Pancreas (tissue), 10 donors: ENCODE measurements around the gene AKR1E2. TPM values are rescaled to one million over a fixed set of nuclear protein-coding genes. Genes with fewer than 3 reads are reported as not detected.

Source experiments
- ATAC-seq, 4 donors: fragments of 200-7000 bp; cut with Tn5 transposase; one replicate each; pipeline versions ENCODE4 v1.8.0 to v1.9.1; 2020; ENCODE audit warnings: mild to moderate bottlenecking in 4 of 4, moderate library complexity in 4 of 4
- DNase-seq, 6 donors: peaks; one replicate each; pipeline ENCODE4 v3.0.0-alpha.2; 2020
- FAIRE-seq: peaks from 2 replicates; lab custom pipeline; 2012; peaks lifted over from hg19 to GRCh38; lab: Jason Lieb, UNC
- H3K27ac ChIP-seq, 4 donors: fragments of 200-600 bp; sonication (generic); 1 replicate in 3 of 4; 2 replicates in 1 of 4; pipeline versions ENCODE4 v1.5.0 to v1.8.0; 2020
- H3K27me3 ChIP-seq, 4 donors: fragments of 200-600 bp; one replicate each; pipeline ENCODE4 v1.8.0; 2021
- H3K36me3 ChIP-seq, 3 donors: fragments of 200-600 bp; sonication (generic) in 1 of 3; one replicate each; pipeline versions ENCODE4 v1.5.0 to v1.8.0; 2020 to 2021
- H3K4me1 ChIP-seq, 3 donors: fragments of 200-600 bp; one replicate each; pipeline ENCODE4 v1.8.0; 2021
- H3K4me3 ChIP-seq, 4 donors: fragments of 200-600 bp; sonication (generic) in 2 of 4; one replicate each; pipeline versions ENCODE4 v1.5.0 to v1.8.0; 2020 to 2021
- H3K9me3 ChIP-seq, 4 donors: fragments of 200-600 bp; one replicate each; pipeline ENCODE4 v1.8.0; 2021
- whole genome bisulfite sequencing, 2 donors: extraction: QIAGEN DNeasy Blood & Tissue Kit; methylation state at CpG; one replicate each; pipeline ENCODE4 v1.1.7; 2013; 5-methylcytosine and 5-hydroxymethylcytosine counted together
- intact Hi-C, 3 donors: fragments of 100-400 bp; cut with DNase I; formaldehyde crosslinking; loops; one replicate each; pipeline versions ENCODE4 v1.11.1 to v1.14.2; 2022
- polyA plus RNA-seq, 2 donors: library from polyadenylated mRNA; stranded (reverse); fragments of 200-250 nt; gene quantifications; one replicate each; pipeline ENCODE4 v1.2.3, GENCODE V29; 2013
- total RNA-seq, 6 donors: library from RNA; stranded (reverse); fragmentation: NEBNext Ultra II Directional in 4 of 6; extraction: Animal tissue kit (Norgen Biotek cat#: 25700) in 4 of 6; gene quantifications; one replicate each; pipeline versions ENCODE4 v1.2.1 to v1.2.4, GENCODE V29; 2021 to 2023
- TF ChIP-seq, protein P1 (sequence below), 4 donors: fragments of 200-600 bp; sonication (generic) in 3 of 4; IDR thresholded peaks; one replicate each; pipeline versions ENCODE4 v1.5.0 to v1.8.0; 2021; ENCODE audit warnings: antibody characterized with exemption in 4 of 4
- donor health status: healthy with polysubstance abuse.
- donor health status: DM: no; HTN: no; CAD: no; lungs with moderate emphysema.
- donor health status: DM: no; HTN: no; CAD: no.
- donor health status: control.
- donor health status: control.
- donor health status: Bipolar disorder and iron deficiency.
- donor health status: DM: yes; HTN: yes; CAD: no.
- donor health status: DM: no; HTN: no; CAD: no.
- donor health status: DM: no; HTN: no; CAD: no.
- donor health status: DM: yes; HTN: yes; CAD: no.

AKR1E2 gene
- total and polyA plus RNA-seq, 8 donors = 0.85 to 10.2 (median 2.4) TPM

DNA sequence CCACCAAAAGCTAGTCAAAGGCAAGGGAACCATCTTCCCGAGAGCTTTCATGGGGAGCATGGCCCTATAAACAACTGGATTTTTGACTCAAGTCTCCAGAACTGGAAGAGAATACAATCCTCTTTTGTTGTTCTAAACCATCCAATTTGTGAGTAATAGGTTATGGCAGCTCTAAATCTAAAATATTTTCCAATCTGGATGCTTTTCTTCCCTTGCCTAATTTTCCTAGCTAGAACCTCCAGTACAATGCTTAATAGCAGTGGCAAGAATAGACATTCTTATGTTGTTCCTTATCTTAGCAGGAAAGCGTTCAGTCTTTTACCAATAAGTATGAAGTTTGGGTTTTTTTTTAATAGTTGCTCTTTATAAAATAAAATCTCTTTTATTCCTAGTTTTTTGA is 66.7 kb downstream of the AKR1E2 start:
- Histone ChIP-seq H3K36me3 (no peaks in the 10 kb centered on the region), H3K27ac (no peak overlapping the region), H3K4me1 (peaks cover 0 to 14% (median 7%) of the 10 kb centered on the region in 3 donors), H3K9me3 (no peaks in the 10 kb centered on the region), H3K27me3 (no peaks in the 10 kb centered on the region), H3K4me3 (no peak overlapping the region)
- ATAC-seq (no peak), FAIRE-seq (no peak), DNase-seq (no peak)
- WGBS, 2 donors = 94 to 97% methylated on average over 2 of the region's 2 CpGs
- intact Hi-C loops = no loop called here
- TF ChIP-seq, protein P1, sequence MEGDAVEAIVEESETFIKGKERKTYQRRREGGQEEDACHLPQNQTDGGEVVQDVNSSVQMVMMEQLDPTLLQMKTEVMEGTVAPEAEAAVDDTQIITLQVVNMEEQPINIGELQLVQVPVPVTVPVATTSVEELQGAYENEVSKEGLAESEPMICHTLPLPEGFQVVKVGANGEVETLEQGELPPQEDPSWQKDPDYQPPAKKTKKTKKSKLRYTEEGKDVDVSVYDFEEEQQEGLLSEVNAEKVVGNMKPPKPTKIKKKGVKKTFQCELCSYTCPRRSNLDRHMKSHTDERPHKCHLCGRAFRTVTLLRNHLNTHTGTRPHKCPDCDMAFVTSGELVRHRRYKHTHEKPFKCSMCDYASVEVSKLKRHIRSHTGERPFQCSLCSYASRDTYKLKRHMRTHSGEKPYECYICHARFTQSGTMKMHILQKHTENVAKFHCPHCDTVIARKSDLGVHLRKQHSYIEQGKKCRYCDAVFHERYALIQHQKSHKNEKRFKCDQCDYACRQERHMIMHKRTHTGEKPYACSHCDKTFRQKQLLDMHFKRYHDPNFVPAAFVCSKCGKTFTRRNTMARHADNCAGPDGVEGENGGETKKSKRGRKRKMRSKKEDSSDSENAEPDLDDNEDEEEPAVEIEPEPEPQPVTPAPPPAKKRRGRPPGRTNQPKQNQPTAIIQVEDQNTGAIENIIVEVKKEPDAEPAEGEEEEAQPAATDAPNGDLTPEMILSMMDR (IDR thresholded peaks at IDR 0.05) = no peak

DNA sequence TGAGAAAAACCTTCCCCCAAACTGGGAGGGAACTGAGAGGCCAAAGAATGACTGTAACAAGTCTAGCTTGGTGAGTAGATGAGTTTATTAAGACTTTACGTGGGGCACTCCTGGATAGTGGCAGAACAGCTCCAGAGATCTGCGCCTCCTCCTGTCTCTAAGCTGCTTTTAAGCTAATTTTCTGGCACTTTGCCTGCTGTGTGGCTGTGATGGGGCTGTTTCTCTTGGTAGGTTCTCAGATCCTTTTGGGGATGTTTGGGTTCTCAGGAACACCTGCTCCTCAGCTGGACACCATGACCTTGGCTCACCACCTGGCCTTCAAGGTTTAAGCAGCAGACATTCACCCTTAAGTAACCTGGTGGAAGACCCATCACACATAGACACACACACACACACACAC is 68.3 kb downstream of the AKR1E2 start:
- DNase-seq (no peak), FAIRE-seq (no peak), ATAC-seq (no peak)
- H3K4me3 ChIP-seq = no peak overlapping the region
- H3K9me3 ChIP-seq = no peaks in the 10 kb centered on the region
- TF ChIP-seq, protein P1 (IDR thresholded peaks at IDR 0.05) = no peak
- WGBS, 2 donors = 94 to 96% methylated on average over 2 of the region's 2 CpGs
- H3K36me3 ChIP-seq = no peaks in the 10 kb centered on the region
- H3K27me3 ChIP-seq = no peaks in the 10 kb centered on the region
- H3K4me1 ChIP-seq = peaks cover 0 to 14% (median 7%) of the 10 kb centered on the region in 3 donors
- no peak overlapping the region for H3K27ac ChIP-seq
- intact Hi-C loops = no loop called here

Other genes with a start within 250 kb of the AKR1E2 start
- 10 to 100 TPM in 2 of 6 donors, 1 to 10 TPM in 4; 4.1 to 17.4 (median 8.8) TPM for gene AKR1C1, start 137.2 kb downstream of the AKR1E2 start, total RNA-seq
- 10 to 100 TPM in 1 of 2 donors, 1 to 10 TPM in 1; 9.2 to 11.8 TPM for gene AKR1C1, start 137.2 kb downstream of the AKR1E2 start, polyA plus RNA-seq
- 10 to 100 TPM in 1 of 6 donors, 1 to 10 TPM in 5; 3.2 to 10.9 (median 5.6) TPM for gene AKR1C2, start 177.7 kb downstream of the AKR1E2 start, total RNA-seq
- gene AKR1C2, start 177.7 kb downstream of the AKR1E2 start, polyA plus RNA-seq = 1 to 10 TPM; 2.9 to 5.1 TPM